ENCODE data around the gene PLD1. TPM values are rescaled to one million over a fixed set of nuclear protein-coding genes. Genes with fewer than 3 reads are reported as not detected.

The PLD1 gene
- total RNA-seq, 1 donor from 2014 or later = 29.1 TPM

DNA sequence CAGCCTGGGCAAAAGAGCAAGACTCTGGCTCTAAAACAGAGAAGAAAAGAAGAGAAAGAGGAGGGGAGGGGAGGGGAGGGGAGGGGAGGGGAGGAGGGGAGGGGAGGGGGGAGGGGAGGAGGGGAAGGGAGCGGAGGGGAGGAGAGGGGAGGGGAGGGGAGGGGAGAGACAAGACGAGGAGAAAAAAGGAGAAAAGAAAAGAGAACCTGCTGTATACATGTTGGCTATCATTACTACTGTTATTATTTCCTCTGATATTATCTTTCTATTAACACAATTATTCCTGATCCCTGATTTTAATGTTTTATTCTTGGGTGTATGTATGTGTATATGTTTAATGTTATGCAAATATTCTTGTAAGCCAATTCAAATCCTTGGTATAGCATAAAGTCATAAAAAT, 46.9 kb downstream of the PLD1 start:
- no peaks in the 10 kb centered on the region for H3K27me3 Mint-ChIP-seq (ENCODE audit: low read depth)
- no peaks in the 10 kb centered on the region for H3K9me3 Mint-ChIP-seq
- no peak for DNase-seq (ENCODE audit: low spot score in 2 of 2, unreplicated experiment in 2 of 2)
- no peak overlapping the region for H3K4me3 Mint-ChIP-seq
- peaks cover 3% of the 10 kb centered on the region for H3K4me1 Mint-ChIP-seq
- no peak overlapping the region for H3K27ac Mint-ChIP-seq
- TF ChIP-seq, protein P1, sequence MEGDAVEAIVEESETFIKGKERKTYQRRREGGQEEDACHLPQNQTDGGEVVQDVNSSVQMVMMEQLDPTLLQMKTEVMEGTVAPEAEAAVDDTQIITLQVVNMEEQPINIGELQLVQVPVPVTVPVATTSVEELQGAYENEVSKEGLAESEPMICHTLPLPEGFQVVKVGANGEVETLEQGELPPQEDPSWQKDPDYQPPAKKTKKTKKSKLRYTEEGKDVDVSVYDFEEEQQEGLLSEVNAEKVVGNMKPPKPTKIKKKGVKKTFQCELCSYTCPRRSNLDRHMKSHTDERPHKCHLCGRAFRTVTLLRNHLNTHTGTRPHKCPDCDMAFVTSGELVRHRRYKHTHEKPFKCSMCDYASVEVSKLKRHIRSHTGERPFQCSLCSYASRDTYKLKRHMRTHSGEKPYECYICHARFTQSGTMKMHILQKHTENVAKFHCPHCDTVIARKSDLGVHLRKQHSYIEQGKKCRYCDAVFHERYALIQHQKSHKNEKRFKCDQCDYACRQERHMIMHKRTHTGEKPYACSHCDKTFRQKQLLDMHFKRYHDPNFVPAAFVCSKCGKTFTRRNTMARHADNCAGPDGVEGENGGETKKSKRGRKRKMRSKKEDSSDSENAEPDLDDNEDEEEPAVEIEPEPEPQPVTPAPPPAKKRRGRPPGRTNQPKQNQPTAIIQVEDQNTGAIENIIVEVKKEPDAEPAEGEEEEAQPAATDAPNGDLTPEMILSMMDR (IDR thresholded peaks at IDR 0.05; ENCODE audit: unreplicated experiment) = no peak
- peaks cover 1% of the 10 kb centered on the region for H3K36me3 Mint-ChIP-seq

DNA sequence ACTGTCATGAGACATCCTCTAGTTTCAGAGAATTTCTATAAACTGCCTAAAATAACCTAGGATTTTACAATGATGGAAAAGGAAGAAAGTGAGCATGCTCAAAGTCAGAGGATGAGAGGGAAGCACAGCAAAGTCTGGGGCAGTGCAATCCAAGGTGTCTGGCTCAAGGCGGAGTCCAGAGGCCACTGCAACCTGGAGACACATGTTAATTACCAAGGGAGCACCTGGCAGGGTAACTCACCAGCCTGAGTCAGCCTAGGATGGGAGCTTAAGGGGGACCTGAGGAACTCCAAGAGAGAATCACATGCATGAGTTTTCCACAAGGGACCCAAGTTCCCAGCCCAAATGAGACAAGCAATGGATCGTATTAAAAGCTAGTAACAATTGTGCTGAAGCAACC, 49.8 kb downstream of the PLD1 start:
- TF ChIP-seq, protein P1 (IDR thresholded peaks at IDR 0.05; ENCODE audit: unreplicated experiment) = no peak
- no peaks in the 10 kb centered on the region for H3K27me3 Mint-ChIP-seq (ENCODE audit: low read depth)
- H3K4me3 Mint-ChIP-seq = no peak overlapping the region
- H3K4me1 Mint-ChIP-seq = peaks cover 5% of the 10 kb centered on the region
- DNase-seq (ENCODE audit: low spot score in 2 of 2, unreplicated experiment in 2 of 2) = no peak
- H3K36me3 Mint-ChIP-seq = peaks cover 1% of the 10 kb centered on the region
- H3K9me3 Mint-ChIP-seq = no peaks in the 10 kb centered on the region
- H3K27ac Mint-ChIP-seq = no peak overlapping the region

DNA sequence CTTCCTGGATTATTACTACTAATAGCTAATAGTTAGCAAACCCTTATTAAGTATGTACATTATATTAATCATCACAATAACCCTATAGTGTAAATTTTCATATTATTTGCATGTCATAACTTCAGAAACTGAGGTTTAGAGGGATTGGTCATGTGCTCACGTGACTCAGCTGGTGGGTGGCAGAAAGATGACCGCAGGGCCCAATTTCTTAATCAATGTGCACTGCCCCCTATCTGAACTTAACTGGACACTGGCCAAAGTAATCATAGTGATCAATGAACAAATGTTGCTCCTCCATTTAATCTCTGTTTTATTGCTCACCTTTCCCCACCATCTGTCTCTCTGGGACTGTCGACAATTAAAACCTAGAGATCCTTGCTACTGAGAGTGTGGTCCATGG, 52.2 kb downstream of the PLD1 start:
- no peak for DNase-seq (ENCODE audit: low spot score in 2 of 2, unreplicated experiment in 2 of 2)
- H3K9me3 Mint-ChIP-seq = no peaks in the 10 kb centered on the region
- TF ChIP-seq, protein P1 (IDR thresholded peaks at IDR 0.05; ENCODE audit: unreplicated experiment) = no peak
- no peak overlapping the region for H3K27ac Mint-ChIP-seq
- H3K27me3 Mint-ChIP-seq (ENCODE audit: low read depth) = no peaks in the 10 kb centered on the region
- no peaks in the 10 kb centered on the region for H3K36me3 Mint-ChIP-seq
- no peak overlapping the region for H3K4me3 Mint-ChIP-seq
- peaks cover 5% of the 10 kb centered on the region for H3K4me1 Mint-ChIP-seq

DNA sequence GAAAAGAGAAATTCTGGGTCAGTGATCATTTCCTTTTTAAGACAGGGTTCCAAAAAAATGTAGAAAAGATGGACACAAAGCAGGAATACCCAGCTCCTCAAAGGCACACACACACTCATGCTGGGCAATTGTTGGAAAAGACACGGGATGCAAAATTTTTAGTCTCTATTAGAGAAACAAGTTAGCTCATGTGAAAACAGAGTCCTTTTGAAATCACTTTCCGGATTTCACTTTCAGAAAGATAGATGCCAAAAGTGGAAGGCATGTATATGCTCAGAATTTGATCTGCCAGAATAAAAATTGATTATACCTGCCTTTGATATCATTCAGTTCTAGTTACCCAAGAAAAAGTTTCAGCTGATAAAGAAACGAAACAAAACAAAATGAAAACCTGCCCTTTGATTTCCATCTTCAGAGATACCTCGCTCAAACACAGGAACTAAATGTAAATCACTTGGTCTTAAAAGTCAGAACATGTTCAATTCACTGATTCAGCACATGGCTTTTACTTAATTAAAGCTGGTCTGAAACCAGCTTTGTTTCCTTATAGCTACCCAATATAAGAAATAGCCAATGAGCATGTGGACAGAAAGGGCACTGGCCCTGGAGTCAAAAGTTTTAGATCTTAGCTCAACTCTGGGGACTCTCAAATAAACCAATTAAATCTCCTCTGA, 52.8 kb downstream of the PLD1 start:
- no peaks in the 10 kb centered on the region for H3K36me3 Mint-ChIP-seq

DNA sequence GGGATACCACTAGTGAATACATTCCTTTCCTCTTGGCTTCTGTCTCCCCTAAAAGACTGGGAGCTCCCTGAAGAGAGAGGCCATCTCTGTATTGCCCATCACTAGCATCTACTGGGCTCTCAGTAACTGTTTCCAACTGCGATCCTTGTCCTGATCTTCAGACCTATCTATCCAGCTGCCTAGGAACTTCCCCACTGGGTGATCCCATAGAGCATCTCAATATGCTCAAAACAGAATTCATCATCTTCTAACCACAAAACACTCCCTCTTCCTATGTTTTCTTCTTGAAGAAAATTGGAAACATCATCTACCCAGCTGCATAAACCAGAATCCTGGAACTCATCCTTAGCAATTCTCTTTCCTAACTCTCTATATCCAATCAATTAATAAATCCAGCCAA, 54.6 kb downstream of the PLD1 start:
- no peaks in the 10 kb centered on the region for H3K9me3 Mint-ChIP-seq
- no peak overlapping the region for H3K4me3 Mint-ChIP-seq
- DNase-seq (ENCODE audit: low spot score in 2 of 2, unreplicated experiment in 2 of 2) = no peak
- TF ChIP-seq, protein P1 (IDR thresholded peaks at IDR 0.05; ENCODE audit: unreplicated experiment) = no peak
- H3K27ac Mint-ChIP-seq = no peak overlapping the region
- H3K27me3 Mint-ChIP-seq (ENCODE audit: low read depth) = no peaks in the 10 kb centered on the region
- H3K36me3 Mint-ChIP-seq = no peaks in the 10 kb centered on the region
- peaks cover 11% of the 10 kb centered on the region for H3K4me1 Mint-ChIP-seq

More for the DNA sequence above, 52.8 kb downstream of the PLD1 start:
- Mint-ChIP-seq H3K4me1 (peaks cover 8% of the 10 kb centered on the region), H3K4me3 (no peak overlapping the region), H3K27me3 (ENCODE audit: low read depth) (no peaks in the 10 kb centered on the region), H3K9me3 (no peaks in the 10 kb centered on the region), H3K27ac (no peak overlapping the region)
- TF ChIP-seq, protein P1 (IDR thresholded peaks at IDR 0.05; ENCODE audit: unreplicated experiment) = no peak
- DNase-seq (ENCODE audit: low spot score in 2 of 2, unreplicated experiment in 2 of 2) = no peak

Data from mesothelial cell of epicardium (in vitro differentiated cells).